ENCODE measurements around the gene COL7A1. TPM values are rescaled to one million over a fixed set of nuclear protein-coding genes. Genes with fewer than 3 reads are reported as not detected.

COL7A1 gene
- total and polyA plus RNA-seq, 2 of the 13 experiments (the other 11 are each of a cell fraction or from before 2014, with no cell fraction given), result 2.7 to 11.7 TPM

DNA sequence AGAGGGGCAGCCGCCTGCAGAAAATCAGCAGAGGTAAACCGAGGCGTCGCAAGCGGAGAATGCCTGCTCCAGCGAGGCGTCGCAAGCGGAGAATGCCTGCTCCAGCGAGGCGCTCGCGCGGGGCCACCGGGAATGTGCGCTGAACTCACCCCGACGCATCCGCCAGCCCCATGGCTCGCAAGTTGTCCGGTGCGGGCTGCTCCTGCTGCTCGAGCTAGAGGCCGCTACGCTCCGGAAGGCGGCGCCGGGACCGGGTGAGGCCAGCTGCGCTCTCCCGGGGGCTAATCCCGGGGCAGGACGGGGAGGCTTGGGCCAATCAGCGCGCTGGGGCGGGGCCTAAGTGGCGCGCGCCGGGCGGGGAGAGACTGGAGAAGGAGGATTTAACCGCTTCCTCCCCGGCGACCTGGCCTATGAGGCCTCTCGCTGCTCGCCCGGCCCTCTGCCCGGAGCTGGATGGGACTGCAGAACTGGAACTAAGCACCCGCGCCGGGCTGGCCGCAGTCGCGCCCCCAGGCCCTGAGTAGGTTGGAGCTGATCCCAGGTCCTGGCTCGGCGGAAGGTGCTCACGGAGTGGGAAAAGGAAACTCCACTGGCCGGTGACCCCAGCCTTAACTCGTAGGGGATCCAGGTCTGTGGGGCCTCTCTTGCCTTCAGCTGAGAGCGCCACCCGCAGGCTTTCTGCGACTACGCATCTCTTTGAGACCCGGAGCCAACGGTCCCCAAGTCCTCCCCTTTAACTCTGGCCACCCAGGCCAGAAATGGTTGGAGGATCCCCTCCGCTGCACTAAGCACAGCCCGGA is 40.3 kb upstream of the COL7A1 start, which contains the start of gene SLC26A6 (continued):
- TF ChIP-seq, protein P1, sequence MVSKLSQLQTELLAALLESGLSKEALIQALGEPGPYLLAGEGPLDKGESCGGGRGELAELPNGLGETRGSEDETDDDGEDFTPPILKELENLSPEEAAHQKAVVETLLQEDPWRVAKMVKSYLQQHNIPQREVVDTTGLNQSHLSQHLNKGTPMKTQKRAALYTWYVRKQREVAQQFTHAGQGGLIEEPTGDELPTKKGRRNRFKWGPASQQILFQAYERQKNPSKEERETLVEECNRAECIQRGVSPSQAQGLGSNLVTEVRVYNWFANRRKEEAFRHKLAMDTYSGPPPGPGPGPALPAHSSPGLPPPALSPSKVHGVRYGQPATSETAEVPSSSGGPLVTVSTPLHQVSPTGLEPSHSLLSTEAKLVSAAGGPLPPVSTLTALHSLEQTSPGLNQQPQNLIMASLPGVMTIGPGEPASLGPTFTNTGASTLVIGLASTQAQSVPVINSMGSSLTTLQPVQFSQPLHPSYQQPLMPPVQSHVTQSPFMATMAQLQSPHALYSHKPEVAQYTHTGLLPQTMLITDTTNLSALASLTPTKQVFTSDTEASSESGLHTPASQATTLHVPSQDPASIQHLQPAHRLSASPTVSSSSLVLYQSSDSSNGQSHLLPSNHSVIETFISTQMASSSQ (IDR thresholded peaks at IDR 0.05; ENCODE audit: low read depth), result no peak
- TF ChIP-seq, protein P1 (CRISPR knock-in tag; IDR thresholded peaks at IDR 0.05; ENCODE audit: borderline replicate concordance), result 0 out of 2 replicates have a peak, but pooled peaks have one; percentile 14
- no peak for TF ChIP-seq EZH2 (conservative IDR thresholded peaks at IDR 0.05; ENCODE audit: low read depth, low read length)
- peak; percentile 90 for TF ChIP-seq PRDM15 (CRISPR knock-in tag; IDR thresholded peaks at IDR 0.05)
- no peak for TF ChIP-seq ZNF7 (CRISPR knock-in tag; IDR thresholded peaks at IDR 0.05)
- TF ChIP-seq NFKBIZ (CRISPR knock-in tag; IDR thresholded peaks at IDR 0.05), result 0 out of 2 replicates have a peak, but pooled peaks have one; percentile 29
- no peak for TF ChIP-seq ZNF17 (CRISPR knock-in tag; IDR thresholded peaks at IDR 0.05)
- peak; percentile 26 for TF ChIP-seq ZNF441 (CRISPR knock-in tag; IDR thresholded peaks at IDR 0.05; ENCODE audit: borderline replicate concordance)
- TF ChIP-seq, protein P2, sequence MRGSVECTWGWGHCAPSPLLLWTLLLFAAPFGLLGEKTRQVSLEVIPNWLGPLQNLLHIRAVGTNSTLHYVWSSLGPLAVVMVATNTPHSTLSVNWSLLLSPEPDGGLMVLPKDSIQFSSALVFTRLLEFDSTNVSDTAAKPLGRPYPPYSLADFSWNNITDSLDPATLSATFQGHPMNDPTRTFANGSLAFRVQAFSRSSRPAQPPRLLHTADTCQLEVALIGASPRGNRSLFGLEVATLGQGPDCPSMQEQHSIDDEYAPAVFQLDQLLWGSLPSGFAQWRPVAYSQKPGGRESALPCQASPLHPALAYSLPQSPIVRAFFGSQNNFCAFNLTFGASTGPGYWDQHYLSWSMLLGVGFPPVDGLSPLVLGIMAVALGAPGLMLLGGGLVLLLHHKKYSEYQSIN (CRISPR knock-in tag; IDR thresholded peaks at IDR 0.05; ENCODE audit: borderline replicate concordance), result no peak
- 0 out of 2 replicates have a peak, but pooled peaks have one; percentile 84 for TF ChIP-seq ZNF724P (CRISPR knock-in tag; IDR thresholded peaks at IDR 0.05; ENCODE audit: borderline replicate concordance)
- TF ChIP-seq PHF8 (CRISPR knock-in tag; IDR thresholded peaks at IDR 0.05), result peak; percentile 85
- no peak for TF ChIP-seq MTA3 (CRISPR knock-in tag; IDR thresholded peaks at IDR 0.05)
- TF ChIP-seq HMGA1 (CRISPR knock-in tag; conservative IDR thresholded peaks at IDR 0.05), result no peak
- TF ChIP-seq ZNF629 (CRISPR knock-in tag; conservative IDR thresholded peaks at IDR 0.05), result no peak
- no peak; the same call in 1 of the 2 replicates for TF ChIP-seq NCOA2 (CRISPR knock-in tag; IDR thresholded peaks at IDR 0.05)
- peak; percentile 84 for TF ChIP-seq ZIK1 (CRISPR knock-in tag; IDR thresholded peaks at IDR 0.05; ENCODE audit: borderline replicate concordance, low read depth)
- TF ChIP-seq YEATS2 (CRISPR knock-in tag; IDR thresholded peaks at IDR 0.05; ENCODE audit: borderline replicate concordance), result peak; percentile 21; the same call in 1 of the 2 replicates
- TF ChIP-seq GTF3A (CRISPR knock-in tag; conservative IDR thresholded peaks at IDR 0.05), result no peak
- TF ChIP-seq ZNF788 (CRISPR knock-in tag; IDR thresholded peaks at IDR 0.05; ENCODE audit: borderline replicate concordance), result no peak

Measured in HepG2 (cell line).